Fibroblast of mammary gland (primary cell): ENCODE data around the gene NR1H3.
A peak's percentile ranks its signal among the peaks of the same experiment; 100 is the strongest.

ENCODE experiments used
- DNase-seq: peaks from one replicate; pipeline ENCODE4 v3.0.0-alpha.2; 2010; ENCODE audit warnings: low read depth
- H3K4me3 ChIP-seq: 2 replicates; pipeline ENCODE4 v1.5.1; 2011; ENCODE audit warnings: low read depth, mild to moderate bottlenecking, low read length, moderate library complexity; ENCODE audit not compliant: control insufficient read depth
- TF ChIP-seq, protein P1 (sequence below): conservative IDR thresholded peaks from 2 replicates; pipeline ENCODE4 v1.5.1; 2011; ENCODE audit warnings: low read depth, low read length, inconsistent platforms; ENCODE audit not compliant: control insufficient read depth, insufficient read depth

The NR1H3 gene

DNA sequence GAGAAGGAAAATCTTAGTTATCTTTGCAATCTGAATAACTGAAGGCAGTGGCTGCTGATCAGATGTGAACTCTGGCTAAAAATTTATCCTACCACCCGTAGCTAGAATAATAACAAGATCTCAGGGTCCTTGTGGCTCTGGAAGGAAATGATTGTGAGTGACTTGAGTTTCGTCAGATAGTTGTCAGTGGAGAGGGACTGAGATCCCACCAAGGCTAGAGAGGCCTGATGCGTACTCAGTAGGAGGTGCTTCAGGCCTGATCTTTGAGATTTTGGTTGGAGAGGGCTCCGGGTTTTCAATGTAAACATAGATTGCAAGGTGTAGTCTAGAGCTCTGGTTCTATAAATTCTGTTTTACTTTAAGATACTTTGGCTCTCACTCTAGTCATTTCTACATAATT, 13.5 kb downstream of the NR1H3 start:
- no peak overlapping the region for H3K4me3 ChIP-seq
- TF ChIP-seq, protein P1, sequence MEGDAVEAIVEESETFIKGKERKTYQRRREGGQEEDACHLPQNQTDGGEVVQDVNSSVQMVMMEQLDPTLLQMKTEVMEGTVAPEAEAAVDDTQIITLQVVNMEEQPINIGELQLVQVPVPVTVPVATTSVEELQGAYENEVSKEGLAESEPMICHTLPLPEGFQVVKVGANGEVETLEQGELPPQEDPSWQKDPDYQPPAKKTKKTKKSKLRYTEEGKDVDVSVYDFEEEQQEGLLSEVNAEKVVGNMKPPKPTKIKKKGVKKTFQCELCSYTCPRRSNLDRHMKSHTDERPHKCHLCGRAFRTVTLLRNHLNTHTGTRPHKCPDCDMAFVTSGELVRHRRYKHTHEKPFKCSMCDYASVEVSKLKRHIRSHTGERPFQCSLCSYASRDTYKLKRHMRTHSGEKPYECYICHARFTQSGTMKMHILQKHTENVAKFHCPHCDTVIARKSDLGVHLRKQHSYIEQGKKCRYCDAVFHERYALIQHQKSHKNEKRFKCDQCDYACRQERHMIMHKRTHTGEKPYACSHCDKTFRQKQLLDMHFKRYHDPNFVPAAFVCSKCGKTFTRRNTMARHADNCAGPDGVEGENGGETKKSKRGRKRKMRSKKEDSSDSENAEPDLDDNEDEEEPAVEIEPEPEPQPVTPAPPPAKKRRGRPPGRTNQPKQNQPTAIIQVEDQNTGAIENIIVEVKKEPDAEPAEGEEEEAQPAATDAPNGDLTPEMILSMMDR: no peak
- no peak for DNase-seq

DNA sequence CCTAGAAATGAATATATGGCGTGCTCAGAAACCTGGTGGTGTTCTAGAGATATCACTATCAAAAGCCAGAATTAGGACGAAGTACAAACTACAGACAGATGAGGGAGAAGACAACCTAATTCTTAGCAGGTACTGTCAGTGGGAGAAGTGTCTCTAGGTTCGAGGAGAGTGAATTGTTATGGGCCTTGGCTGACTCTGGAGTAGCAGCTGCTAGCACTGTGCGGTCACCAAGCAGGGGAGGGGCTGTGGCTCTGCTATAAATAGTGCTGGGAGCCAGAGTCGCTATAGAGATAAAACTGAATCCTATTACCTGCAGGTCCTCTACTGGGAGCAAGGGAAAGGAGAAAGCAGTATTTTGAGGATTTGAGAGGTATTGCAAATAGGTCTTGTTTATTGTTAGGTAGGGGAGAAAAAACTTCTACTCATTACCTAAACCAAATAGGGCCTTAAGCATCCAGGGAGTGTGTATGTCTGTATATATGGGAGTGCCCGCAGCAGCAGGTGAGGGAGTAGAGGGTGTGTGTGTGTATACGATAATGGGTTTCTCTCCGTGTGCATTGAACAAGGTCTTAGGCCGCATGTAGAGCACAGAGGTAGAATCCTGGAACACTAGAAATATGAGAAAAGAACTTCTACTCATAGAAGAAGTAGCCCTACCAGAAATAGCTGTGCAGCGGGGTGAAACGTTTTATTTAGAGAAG, 14.3 kb downstream of the NR1H3 start:
- no peak for DNase-seq
- TF ChIP-seq, protein P1: no peak
- no peak overlapping the region for H3K4me3 ChIP-seq

DNA sequence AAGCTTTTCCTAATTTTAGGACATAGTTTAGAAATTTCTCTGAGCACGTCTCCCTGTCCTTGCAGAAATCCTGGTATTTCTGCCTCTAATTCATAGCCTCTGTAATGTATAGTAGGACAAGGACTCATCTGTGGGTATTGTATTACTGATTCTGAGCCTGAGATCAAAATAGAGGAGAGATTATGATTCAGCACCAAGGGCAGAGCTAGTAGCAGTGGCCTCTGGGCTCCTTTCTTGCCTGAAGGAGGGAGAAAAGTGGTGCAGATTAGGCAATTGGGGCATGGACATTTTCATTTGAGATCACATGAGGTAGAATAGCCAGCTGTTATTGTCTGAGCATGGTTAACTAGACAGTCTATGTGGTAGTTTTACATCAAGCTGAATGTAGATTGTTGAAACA, 14.9 kb downstream of the NR1H3 start:
- H3K4me3 ChIP-seq: no peak overlapping the region
- peak; percentile 17 for DNase-seq
- TF ChIP-seq, protein P1: no peak

DNA sequence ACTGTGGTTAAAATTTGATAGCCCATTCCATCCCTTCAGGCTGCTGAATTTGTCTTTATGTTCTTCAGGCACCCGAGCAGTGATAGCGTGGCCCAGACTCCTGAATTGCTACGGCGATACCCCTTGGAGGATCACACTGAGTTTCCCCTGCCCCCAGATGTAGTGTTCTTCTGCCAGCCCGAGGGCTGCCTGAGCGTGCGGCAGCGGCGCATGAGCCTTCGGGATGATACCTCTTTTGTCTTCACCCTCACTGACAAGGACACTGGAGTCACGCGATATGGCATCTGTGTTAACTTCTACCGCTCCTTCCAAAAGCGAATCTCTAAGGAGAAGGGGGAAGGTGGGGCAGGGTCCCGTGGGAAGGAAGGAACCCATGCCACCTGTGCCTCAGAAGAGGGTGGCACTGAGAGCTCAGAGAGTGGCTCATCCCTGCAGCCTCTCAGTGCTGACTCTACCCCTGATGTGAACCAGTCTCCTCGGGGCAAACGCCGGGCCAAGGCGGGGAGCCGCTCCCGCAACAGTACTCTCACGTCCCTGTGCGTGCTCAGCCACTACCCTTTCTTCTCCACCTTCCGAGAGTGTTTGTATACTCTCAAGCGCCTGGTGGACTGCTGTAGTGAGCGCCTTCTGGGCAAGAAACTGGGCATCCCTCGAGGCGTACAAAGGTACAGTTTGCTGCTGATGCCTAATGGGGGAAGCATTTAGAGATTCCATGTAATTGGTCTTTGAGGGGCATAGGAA, 16.9 kb downstream of the NR1H3 start:
- H3K4me3 ChIP-seq: no peak overlapping the region
- TF ChIP-seq, protein P1: no peak
- DNase-seq: no peak

DNA sequence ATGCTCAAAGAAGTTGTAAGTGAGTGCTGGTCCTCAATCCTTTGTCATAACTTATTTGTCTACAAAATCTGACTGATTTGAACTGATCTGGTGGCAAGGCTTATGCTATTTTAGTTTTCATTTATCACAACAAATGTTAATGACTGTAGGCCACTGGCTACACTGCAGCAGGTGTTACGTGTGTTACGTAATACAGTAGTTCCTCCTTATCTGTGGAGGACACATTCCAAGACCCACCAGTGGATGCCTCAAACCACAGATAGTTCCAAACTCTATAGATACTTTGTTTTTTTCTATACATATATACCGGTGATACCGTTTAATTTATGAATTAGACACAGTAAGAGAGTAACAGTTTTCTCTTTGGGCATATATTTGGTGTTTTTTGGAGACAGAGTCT, 19.1 kb downstream of the NR1H3 start:
- no peak overlapping the region for H3K4me3 ChIP-seq
- no peak for DNase-seq
- TF ChIP-seq, protein P1: no peak

DNA sequence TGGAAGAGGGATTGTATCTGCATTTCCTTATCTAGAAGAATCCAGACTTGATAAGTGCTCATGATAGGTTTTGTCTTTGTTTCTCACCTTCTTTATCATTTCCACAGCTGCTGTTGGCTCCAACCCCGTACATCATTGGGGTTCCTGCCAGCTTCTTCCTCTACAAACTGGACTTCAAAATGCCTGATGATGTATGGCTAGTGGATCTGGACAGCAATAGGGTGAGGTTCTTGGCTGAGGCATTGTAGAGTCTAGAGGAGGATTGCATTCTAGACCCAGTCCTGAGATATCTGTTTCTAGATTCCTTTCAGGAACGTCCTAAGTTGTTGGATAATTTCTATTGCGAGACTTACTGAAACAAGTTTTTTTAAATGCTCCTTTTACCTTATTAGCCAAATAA, 20.3 kb downstream of the NR1H3 start:
- H3K4me3 ChIP-seq: no peak overlapping the region
- TF ChIP-seq, protein P1: no peak
- DNase-seq: no peak
